Stomach (tissue), 9 donors: ENCODE results near the gene UHRF1. TPM values are rescaled to one million over a fixed set of nuclear protein-coding genes. Genes with fewer than 3 reads are reported as not detected.

Experiments
- DNase-seq, 2 donors: peaks; one replicate each; pipeline versions ENCODE4 v3.0.0 to v3.0.0-alpha.2; 2013 to 2019
- H3K27ac ChIP-seq, 5 donors: fragments of 200-600 bp in 4 of 5; sonication (generic) in 4 of 5; one replicate each; pipeline ENCODE4 v1.5.1; 2013 to 2019; ENCODE audit warnings: mild to moderate bottlenecking in 1 of 5, moderate library complexity in 1 of 5
- H3K27me3 ChIP-seq, 3 donors: fragments of 200-600 bp; sonication (generic); one replicate each; pipeline ENCODE4 v1.5.1; 2017 to 2019; ENCODE audit warnings: mixed run types in 1 of 3
- H3K36me3 ChIP-seq, 4 donors: fragments of 200-600 bp; sonication (generic); 1 replicate in 3 of 4; 2 replicates in 1 of 4; pipeline ENCODE4 v1.5.1; 2016 to 2019
- H3K4me1 ChIP-seq, 4 donors: fragments of 200-600 bp; sonication (generic); one replicate each; pipeline ENCODE4 v1.5.1; 2016 to 2019
- H3K4me3 ChIP-seq, 4 donors: fragments of 200-600 bp; sonication (generic) in 3 of 4; one replicate each; pipeline ENCODE4 v1.5.1; 2016 to 2019; ENCODE audit warnings: mild to moderate bottlenecking in 1 of 4
- H3K9me3 ChIP-seq, 4 donors: fragments of 200-600 bp; sonication (generic); one replicate each; pipeline ENCODE4 v1.5.1; 2016 to 2019
- CTCF ChIP-seq, 7 experiments: fragments of 450-650 bp in 4 of 7; fragments of 200-600 bp in 3 of 7; sonication (generic) in 3 of 7; IDR thresholded peaks; one replicate each; pipeline ENCODE4 v1.5.1; 2016 to 2019; ENCODE audit warnings: antibody characterized with exemption in 7 of 7, control low read depth in 2 of 7, mild to moderate bottlenecking in 1 of 7
- EP300 ChIP-seq: sonication (generic); formaldehyde crosslinking; IDR thresholded peaks from one replicate; pipeline ENCODE4 v1.6.1; 2017; ENCODE audit warnings: antibody characterized with exemption
- POLR2A ChIP-seq, 4 donors: fragments of 450-650 bp; IDR thresholded peaks; one replicate each; pipeline ENCODE4 v1.6.1; 2016; ENCODE audit warnings: antibody characterized with exemption in 4 of 4, control low read depth in 2 of 4, mild to moderate bottlenecking in 1 of 4, moderate library complexity in 1 of 4
- POLR2AphosphoS5 ChIP-seq, 3 donors: sonication (generic); formaldehyde crosslinking; IDR thresholded peaks; one replicate each; pipeline ENCODE4 v1.6.1; 2016; ENCODE audit warnings: antibody characterized with exemption in 3 of 3
- WGBS, 5 donors: extraction: QIAGEN DNeasy Blood & Tissue Kit in 3 of 5; methylation state at CpG; one replicate each; pipeline versions ENCODE4 v1.1.5 to v1.1.7; 2013 to 2018; 5-methylcytosine and 5-hydroxymethylcytosine counted together
- intact Hi-C: fragments of 100-400 bp; cut with DNase I; formaldehyde crosslinking; loops from one replicate; pipeline ENCODE4 v1.15.1; 2023; ENCODE audit warnings: low total_unique reads
- polyA plus RNA-seq, 3 donors: library from polyadenylated mRNA; stranded (reverse); fragments of 200-250 nt; gene quantifications; one replicate each; pipeline ENCODE4 v1.2.3, GENCODE V29; 2013
- total RNA-seq, 5 donors: library from RNA; depleted of rRNA; stranded (reverse); fragments of >200 nt; gene quantifications; one replicate each; pipeline versions ENCODE4 v1.1.0 to v1.2.3, GENCODE V29; 2014 to 2016
- donor health status: healthy with polysubstance abuse.
- donor health status: Bipolar disorder and iron deficiency.
- donor health status: healthy.

The UHRF1 gene
- total and polyA plus RNA-seq, 8 donors: 0.58 to 20.5 (median 4.1) TPM

GRCh38 chr19:4991996-4992698 is 82.8 kb downstream of the UHRF1 start:
- intact Hi-C loops: no loop called here
- TF ChIP-seq EP300 (no peak), POLR2AphosphoS5 (IDR thresholded peaks at IDR 0.05) (no peak), POLR2A (IDR thresholded peaks at IDR 0.05) (no peak), CTCF (IDR thresholded peaks at IDR 0.05) (no peak)
- H3K4me3 ChIP-seq: no peak overlapping the region
- H3K27ac ChIP-seq: no peak overlapping the region
- DNase-seq: no peak
- no peaks in the 10 kb centered on the region for H3K9me3 ChIP-seq
- WGBS, 5 donors: 57 to 85% (median 76%) methylated on average over 13 of the region's 13 CpGs
- H3K27me3 ChIP-seq: no peaks in the 10 kb centered on the region
- peaks cover 0 to 23% (median 13%) of the 10 kb centered on the region in 4 donors for H3K36me3 ChIP-seq
- H3K4me1 ChIP-seq: peaks cover 4 to 36% (median 22%) of the 10 kb centered on the region in 4 donors

- Histone ChIP-seq H3K4me1 (peaks cover 2 to 23% (median 11%) of the 10 kb centered on the region in 4 donors), H3K27ac (no peak overlapping the region), H3K27me3 (no peaks in the 10 kb centered on the region), H3K4me3 (no peak overlapping the region), H3K36me3 (peaks cover 0 to 32% (median 24%) of the 10 kb centered on the region in 4 donors), H3K9me3 (no peaks in the 10 kb centered on the region)
- TF ChIP-seq CTCF (IDR thresholded peaks at IDR 0.05) (no peak), EP300 (no peak), POLR2AphosphoS5 (IDR thresholded peaks at IDR 0.05) (no peak), POLR2A (IDR thresholded peaks at IDR 0.05) (no peak)
- intact Hi-C loops: no loop called here
- no peak for DNase-seq
- 82 to 92% (median 86%) methylated on average over 3 of the region's 3 CpGs for WGBS, 5 donors
Measured at GRCh38 chr19:4993683-4994082, 84.4 kb downstream of the UHRF1 start.

- Histone ChIP-seq H3K36me3 (peaks cover 0 to 29% (median 25%) of the 10 kb centered on the region in 4 donors), H3K4me3 (no peak overlapping the region), H3K27me3 (no peaks in the 10 kb centered on the region), H3K27ac (no peak overlapping the region), H3K9me3 (no peaks in the 10 kb centered on the region), H3K4me1 (peaks cover 0 to 14% (median 4%) of the 10 kb centered on the region in 4 donors)
- TF ChIP-seq POLR2AphosphoS5 (IDR thresholded peaks at IDR 0.05): no peak
- no peak for TF ChIP-seq POLR2A (IDR thresholded peaks at IDR 0.05)
- no peak for TF ChIP-seq EP300
- no peak for TF ChIP-seq CTCF (IDR thresholded peaks at IDR 0.05)
- WGBS, 5 donors: 73 to 83% (median 78%) methylated on average over 5 of the region's 5 CpGs
- DNase-seq: no peak
- intact Hi-C loops: no loop called here
Measured at GRCh38 chr19:4996701-4997100, 87.4 kb downstream of the UHRF1 start.

GRCh38 chr19:4997297-4997696 is 88.0 kb downstream of the UHRF1 start:
- TF ChIP-seq CTCF (IDR thresholded peaks at IDR 0.05) (no peak), EP300 (no peak), POLR2AphosphoS5 (IDR thresholded peaks at IDR 0.05) (no peak), POLR2A (IDR thresholded peaks at IDR 0.05) (no peak)
- WGBS, 5 donors: 93 to 96% (median 94%) methylated on average over 11 to 12 of the region's 12 CpGs
- DNase-seq: no peak
- H3K4me3 ChIP-seq: no peak overlapping the region
- H3K27me3 ChIP-seq: no peaks in the 10 kb centered on the region
- intact Hi-C loops: no loop called here
- peaks cover 0 to 18% (median 9%) of the 10 kb centered on the region in 4 donors for H3K4me1 ChIP-seq
- H3K27ac ChIP-seq: no peak overlapping the region
- peaks cover 0 to 26% (median 25%) of the 10 kb centered on the region in 4 donors for H3K36me3 ChIP-seq
- H3K9me3 ChIP-seq: no peaks in the 10 kb centered on the region
